Effector memory CD4-positive, alpha-beta T cell (primary cell): ENCODE measurements around the gene MTAP.

Source experiments
- DNase-seq, 3 donors: peaks; one replicate each; pipeline ENCODE4 v3.0.0-alpha.2; 2020
- H3K27ac ChIP-seq: 2 replicates; pipeline ENCODE4 v1.7.0; 2013; ENCODE audit warnings: mild to moderate bottlenecking, low read length, moderate library complexity; ENCODE audit not compliant: insufficient read depth, poor library complexity, severe bottlenecking
- H3K27me3 ChIP-seq: replicated peaks from 2 replicates; pipeline ENCODE4 v1.7.0; 2013; ENCODE audit warnings: mild to moderate bottlenecking, low read length; ENCODE audit not compliant: insufficient read depth, control insufficient read depth, poor library complexity, severe bottlenecking
- H3K36me3 ChIP-seq: 2 replicates; pipeline ENCODE4 v1.7.0; 2013; ENCODE audit warnings: mild to moderate bottlenecking, low read length, moderate library complexity; ENCODE audit not compliant: control insufficient read depth, insufficient read depth
- H3K4me1 ChIP-seq: 2 replicates; pipeline ENCODE4 v1.7.0; 2013; ENCODE audit warnings: low read length, mild to moderate bottlenecking; ENCODE audit not compliant: control insufficient read depth, insufficient read depth, poor library complexity, severe bottlenecking
- H3K4me3 ChIP-seq: 2 replicates; pipeline ENCODE4 v1.7.0; 2013; ENCODE audit warnings: low read length, low read depth, mild to moderate bottlenecking; ENCODE audit not compliant: insufficient read depth, poor library complexity, severe bottlenecking
- H3K9me3 ChIP-seq: 2 replicates; pipeline ENCODE4 v1.7.0; 2013; ENCODE audit warnings: mild to moderate bottlenecking, low read length, moderate library complexity; ENCODE audit not compliant: control insufficient read depth

The MTAP gene

DNA sequence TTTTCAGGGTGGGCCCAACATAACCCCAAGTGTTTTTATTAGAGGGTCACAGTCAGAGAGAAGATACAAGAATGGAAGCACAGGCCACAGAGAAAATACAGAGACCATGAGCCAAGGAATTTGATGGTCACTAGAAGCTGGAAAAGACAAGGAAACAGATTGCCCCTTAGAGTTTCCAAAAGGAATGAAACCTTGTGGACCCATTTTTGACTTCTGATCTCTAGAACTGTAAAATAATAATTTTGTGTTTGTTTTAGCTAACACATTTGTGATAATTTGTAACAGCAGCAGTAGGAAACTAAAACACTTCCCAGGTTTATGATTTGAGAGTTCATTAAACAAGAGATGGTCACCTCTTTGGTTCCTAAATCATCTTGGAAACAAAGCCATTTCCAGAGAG is 169.9 kb downstream of the MTAP start:
- Histone ChIP-seq H3K4me1 (peaks cover 18% of the 10 kb centered on the region), H3K4me3 (no peak overlapping the region)

DNA sequence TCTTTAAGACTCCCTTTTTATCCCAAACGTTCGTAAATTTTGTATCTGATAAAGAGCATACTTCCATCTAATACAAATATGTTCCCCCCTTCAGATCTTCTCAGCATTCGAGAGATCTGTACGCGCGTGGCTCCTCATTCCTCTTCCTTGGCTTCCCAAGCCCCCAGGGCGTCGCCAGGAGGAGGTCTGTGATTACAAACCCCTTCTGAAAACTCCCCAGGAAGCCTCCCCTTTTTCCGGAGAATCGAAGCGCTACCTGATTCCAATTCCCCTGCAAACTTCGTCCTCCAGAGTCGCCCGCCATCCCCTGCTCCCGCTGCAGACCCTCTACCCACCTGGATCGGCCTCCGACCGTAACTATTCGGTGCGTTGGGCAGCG is 171.9 kb downstream of the MTAP start:
- Histone ChIP-seq H3K4me1 (peaks cover 18% of the 10 kb centered on the region), H3K27ac (no peak overlapping the region), H3K36me3 (no peaks in the 10 kb centered on the region), H3K27me3 (peaks cover 92% of the 10 kb centered on the region), H3K4me3 (peak overlapping the region; percentile 43), H3K9me3 (no peaks in the 10 kb centered on the region)
- DNase-seq, result no peak

More for the DNA sequence above, 169.9 kb downstream of the MTAP start:
- H3K9me3 ChIP-seq, result no peaks in the 10 kb centered on the region
- H3K27ac ChIP-seq, result no peak overlapping the region
- no peaks in the 10 kb centered on the region for H3K36me3 ChIP-seq
- H3K27me3 ChIP-seq, result peaks cover 98% of the 10 kb centered on the region
- DNase-seq, result no peak

DNA sequence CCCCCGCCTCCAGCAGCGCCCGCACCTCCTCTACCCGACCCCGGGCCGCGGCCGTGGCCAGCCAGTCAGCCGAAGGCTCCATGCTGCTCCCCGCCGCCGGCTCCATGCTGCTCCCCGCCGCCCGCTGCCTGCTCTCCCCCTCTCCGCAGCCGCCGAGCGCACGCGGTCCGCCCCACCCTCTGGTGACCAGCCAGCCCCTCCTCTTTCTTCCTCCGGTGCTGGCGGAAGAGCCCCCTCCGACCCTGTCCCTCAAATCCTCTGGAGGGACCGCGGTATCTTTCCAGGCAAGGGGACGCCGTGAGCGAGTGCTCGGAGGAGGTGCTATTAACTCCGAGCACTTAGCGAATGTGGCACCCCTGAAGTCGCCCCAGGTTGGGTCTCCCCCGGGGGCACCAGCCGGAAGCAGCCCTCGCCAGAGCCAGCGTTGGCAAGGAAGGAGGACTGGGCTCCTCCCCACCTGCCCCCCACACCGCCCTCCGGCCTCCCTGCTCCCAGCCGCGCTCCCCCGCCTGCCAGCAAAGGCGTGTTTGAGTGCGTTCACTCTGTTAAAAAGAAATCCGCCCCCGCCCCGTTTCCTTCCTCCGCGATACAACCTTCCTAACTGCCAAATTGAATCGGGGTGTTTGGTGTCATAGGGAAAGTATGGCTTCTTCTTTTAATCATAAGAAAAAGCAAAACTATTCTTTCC is 172.4 kb downstream of the MTAP start:
- DNase-seq, result peak in 1 of 3 donors; percentile 23
- Histone ChIP-seq H3K4me3 (peak overlapping the region; percentile 43), H3K27me3 (peaks cover 92% of the 10 kb centered on the region), H3K36me3 (no peaks in the 10 kb centered on the region), H3K27ac (no peak overlapping the region), H3K9me3 (no peaks in the 10 kb centered on the region), H3K4me1 (peaks cover 18% of the 10 kb centered on the region)

DNA sequence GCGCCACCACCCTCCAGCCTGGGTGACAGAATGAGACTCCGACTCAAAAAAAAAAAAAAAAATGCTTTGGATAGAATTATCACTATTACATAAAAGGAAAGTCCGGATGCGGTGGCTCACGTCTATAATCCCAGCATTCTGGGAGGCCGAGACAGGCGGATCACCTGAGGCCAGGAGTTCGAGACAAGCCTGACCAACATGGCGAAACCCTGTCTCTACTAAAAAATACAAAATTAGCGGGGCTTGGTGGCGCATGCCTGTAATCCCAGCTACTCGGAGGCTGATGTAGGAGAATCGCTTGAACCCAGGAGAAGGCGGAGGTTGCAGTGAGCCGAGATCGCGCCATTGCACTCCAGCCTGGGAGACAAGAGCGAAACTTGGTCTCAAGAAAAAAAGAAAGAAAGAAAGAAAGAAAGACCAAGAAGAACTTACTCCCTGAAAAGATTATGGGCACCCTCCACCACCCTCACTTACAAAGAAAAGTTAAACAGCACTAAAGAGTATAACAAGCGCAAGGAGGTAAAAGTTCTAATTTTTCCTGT is 174.0 kb downstream of the MTAP start:
- no peaks in the 10 kb centered on the region for H3K9me3 ChIP-seq
- H3K27me3 ChIP-seq, result peaks cover 77% of the 10 kb centered on the region
- H3K4me1 ChIP-seq, result peaks cover 18% of the 10 kb centered on the region
- H3K4me3 ChIP-seq, result no peak overlapping the region
- no peak for DNase-seq
- H3K36me3 ChIP-seq, result no peaks in the 10 kb centered on the region
- no peak overlapping the region for H3K27ac ChIP-seq

DNA sequence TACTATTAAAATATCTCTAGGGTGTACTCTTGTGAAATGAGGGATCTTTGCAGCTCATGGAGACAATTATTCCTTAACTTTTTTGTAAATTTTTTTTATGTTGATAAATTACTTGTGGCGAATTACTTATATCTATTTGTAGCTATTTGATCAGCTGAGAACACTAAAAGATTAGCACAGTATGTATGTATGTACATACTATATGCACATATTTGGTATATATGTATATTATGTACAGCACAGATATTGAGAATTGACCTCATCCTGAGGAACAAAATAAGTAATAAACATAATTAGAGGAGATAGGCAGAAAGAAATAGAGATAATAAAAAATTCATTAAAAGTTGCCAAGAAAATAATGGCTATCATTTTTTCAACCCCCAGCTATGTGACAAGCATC is 180.0 kb downstream of the MTAP start:
- H3K27ac ChIP-seq, result no peak overlapping the region
- H3K36me3 ChIP-seq, result no peaks in the 10 kb centered on the region
- no peaks in the 10 kb centered on the region for H3K9me3 ChIP-seq
- no peaks in the 10 kb centered on the region for H3K4me1 ChIP-seq
- peaks cover 20% of the 10 kb centered on the region for H3K27me3 ChIP-seq
- no peak overlapping the region for H3K4me3 ChIP-seq
- no peak for DNase-seq

DNA sequence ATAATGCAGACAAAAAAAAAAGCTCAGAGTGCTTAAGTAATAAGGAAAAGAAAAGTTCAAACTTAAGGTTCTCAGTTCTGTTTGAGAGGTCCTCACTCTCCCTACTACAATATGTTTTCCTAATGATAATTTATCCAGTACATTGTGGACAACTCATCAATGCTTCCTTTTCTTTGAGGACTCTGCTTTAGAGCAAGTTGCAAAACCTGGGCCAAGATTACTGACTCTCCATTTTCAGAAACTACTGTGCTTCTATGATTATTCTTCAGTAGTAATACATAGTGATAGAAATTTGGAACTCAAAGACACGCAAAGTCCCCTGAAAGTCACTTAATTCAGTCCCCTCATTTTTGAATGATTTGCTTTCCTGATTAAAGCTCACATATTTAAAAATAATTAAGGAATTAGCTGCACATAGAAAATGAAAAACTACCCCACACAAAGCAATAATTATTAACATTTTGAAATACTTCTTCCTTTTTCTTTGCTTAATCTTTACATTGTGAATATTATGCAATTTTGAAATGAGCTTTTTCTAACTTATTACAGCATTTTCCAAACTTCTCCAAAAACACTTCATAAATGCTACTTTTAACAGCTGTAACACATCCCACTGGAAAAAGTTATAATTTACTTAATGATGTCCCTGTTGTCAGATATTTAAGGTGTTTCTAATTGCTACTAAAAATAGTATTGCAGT is 180.6 kb downstream of the MTAP start:
- Histone ChIP-seq H3K27me3 (peaks cover 15% of the 10 kb centered on the region), H3K9me3 (no peaks in the 10 kb centered on the region), H3K4me3 (no peak overlapping the region), H3K27ac (no peak overlapping the region), H3K36me3 (no peaks in the 10 kb centered on the region), H3K4me1 (no peaks in the 10 kb centered on the region)
- DNase-seq, result no peak

DNA sequence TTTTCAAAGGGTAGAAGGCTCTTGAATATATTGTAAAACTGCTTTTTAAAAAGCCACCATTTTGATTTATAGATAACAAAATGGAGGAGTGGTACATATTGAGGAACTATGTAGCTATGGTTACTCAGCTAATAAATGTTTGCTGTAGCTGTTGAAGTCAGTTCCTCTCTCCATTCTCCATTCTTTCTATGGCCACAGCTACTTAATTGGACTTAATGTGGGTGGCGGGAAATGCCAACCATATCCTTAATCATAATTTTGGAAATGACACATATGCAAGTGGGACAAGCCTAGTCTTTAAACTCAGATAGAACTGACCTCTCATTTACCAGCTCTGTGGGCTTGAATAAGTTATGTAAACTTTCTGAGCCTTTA is 181.1 kb downstream of the MTAP start:
- H3K9me3 ChIP-seq, result no peaks in the 10 kb centered on the region
- H3K4me1 ChIP-seq, result no peaks in the 10 kb centered on the region
- DNase-seq, result no peak
- no peak overlapping the region for H3K27ac ChIP-seq
- no peak overlapping the region for H3K4me3 ChIP-seq
- peaks cover 14% of the 10 kb centered on the region for H3K27me3 ChIP-seq
- H3K36me3 ChIP-seq, result no peaks in the 10 kb centered on the region

DNA sequence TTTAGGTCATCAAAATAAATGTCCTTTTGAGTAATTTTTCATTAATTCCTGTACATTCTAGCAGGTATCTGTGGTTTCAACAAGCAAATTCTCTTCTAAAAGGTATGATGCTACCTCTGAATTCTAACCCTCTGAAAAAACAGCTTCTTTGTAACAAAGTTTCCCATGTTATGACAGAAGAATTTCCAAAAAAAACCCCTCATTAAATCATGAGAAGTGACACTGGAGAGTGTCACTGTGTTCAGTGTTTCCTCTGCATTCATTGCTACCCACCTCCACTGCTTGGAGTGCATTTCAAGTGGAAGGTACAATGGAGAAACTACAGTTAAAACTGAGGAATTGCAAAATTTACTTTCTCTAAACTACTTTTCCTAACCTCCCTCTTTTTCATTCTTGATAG is 181.7 kb downstream of the MTAP start:
- Histone ChIP-seq H3K4me1 (no peaks in the 10 kb centered on the region), H3K27ac (no peak overlapping the region), H3K4me3 (no peak overlapping the region), H3K9me3 (no peaks in the 10 kb centered on the region), H3K36me3 (no peaks in the 10 kb centered on the region), H3K27me3 (peaks cover 8% of the 10 kb centered on the region)
- no peak for DNase-seq

DNA sequence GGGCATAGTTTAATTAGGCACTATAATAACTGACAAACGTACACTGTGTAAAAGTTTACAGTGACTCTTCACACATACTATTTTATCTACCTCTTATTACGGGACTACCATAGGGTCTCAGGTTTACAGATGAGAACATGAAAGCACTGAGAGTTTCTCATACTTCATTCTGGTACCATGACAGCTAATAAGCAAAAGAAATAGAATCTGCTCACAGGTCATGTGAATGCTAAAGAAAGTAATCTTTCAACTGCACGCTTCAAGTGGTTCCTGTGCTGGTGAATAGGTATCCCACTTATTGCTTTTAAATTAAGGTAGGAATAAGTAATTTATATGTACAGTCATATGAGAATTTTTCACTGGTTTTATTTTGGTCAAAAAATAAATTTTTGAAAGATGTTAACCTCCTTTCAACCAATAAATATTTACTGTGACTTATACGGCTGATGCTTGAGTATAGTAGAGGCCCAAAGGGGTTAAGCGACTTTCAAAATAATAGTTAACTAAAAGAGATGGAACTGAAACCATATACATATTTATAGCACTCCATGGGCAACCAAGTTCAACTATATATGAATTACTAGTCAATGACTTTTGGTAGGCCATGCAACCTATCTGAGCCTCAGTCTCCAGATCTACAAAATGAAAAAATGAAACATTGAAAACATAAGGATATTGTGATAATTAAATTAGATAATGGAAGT is 183.7 kb downstream of the MTAP start:
- H3K9me3 ChIP-seq, result no peaks in the 10 kb centered on the region
- H3K27ac ChIP-seq, result no peak overlapping the region
- H3K27me3 ChIP-seq, result peaks cover 5% of the 10 kb centered on the region
- DNase-seq, result no peak
- H3K4me1 ChIP-seq, result no peaks in the 10 kb centered on the region
- H3K36me3 ChIP-seq, result no peaks in the 10 kb centered on the region
- no peak overlapping the region for H3K4me3 ChIP-seq
